Measurements from ENCODE around the gene CALM3. TPM values are rescaled to one million over a fixed set of nuclear protein-coding genes. Genes with fewer than 3 reads are reported as not detected.

CALM3 gene
- polyA plus RNA-seq, 1 of the 3 experiments (the other 2 are of a cell fraction), result 495 TPM

GRCh38 chr19:46629546-46630025 lies 28.5 kb downstream of the CALM3 start (continued):
- peak; percentile 67 for TF ChIP-seq TCF12 (IDR thresholded peaks at IDR 0.05)
- peak; percentile 82; the same call in 1 of the 2 replicates for TF ChIP-seq FOXJ3 (CRISPR knock-in tag; IDR thresholded peaks at IDR 0.05)

- no peaks in the 10 kb centered on the region for H4K20me1 ChIP-seq (ENCODE audit: insufficient read depth)
- no peak overlapping the region for H3K4me3 ChIP-seq (ENCODE audit: low read depth in 2 of 2, low read length in 1 of 2)
- H3K36me3 ChIP-seq (replicated peaks in 1 of 2; ENCODE audit: control insufficient read depth in 1 of 2, insufficient read depth in 2 of 2, low read length in 1 of 2), result no peaks in the 10 kb centered on the region
- 91% methylated on average over 12 of the region's 14 CpGs for WGBS (ENCODE audit: low lambda C conversion rate)
- TF ChIP-seq GATA2 (CRISPR knock-in tag; IDR thresholded peaks at IDR 0.05) (peak; percentile 57; the same call in 1 of the 2 replicates), USF2 (IDR thresholded peaks at IDR 0.05; ENCODE audit: borderline replicate concordance, low read depth, low read length) (no peak), POLR2AphosphoS5 (IDR thresholded peaks at IDR 0.05; ENCODE audit: low read depth, low read length) (peak; percentile 45), FOXJ3 (CRISPR knock-in tag; IDR thresholded peaks at IDR 0.05) (peak; percentile 82), CHD2 (IDR thresholded peaks at IDR 0.05; ENCODE audit: low read length, partially characterized antibody) (peak; percentile 89), TCF12 (IDR thresholded peaks at IDR 0.05) (peak; percentile 71), EP300 (IDR thresholded peaks at IDR 0.05; ENCODE audit: borderline replicate concordance in 1 of 2, low read depth in 1 of 2, low read length in 1 of 2) (peak in 1 of 2 experiments; percentile 95; a peak in 2 of 4 replicates), RCOR1 (IDR thresholded peaks at IDR 0.05; ENCODE audit: low read length) (peak; percentile 88), MXI1 (IDR thresholded peaks at IDR 0.05; ENCODE audit: low read depth, low read length) (peak; percentile 16; the same call in 1 of the 2 replicates), YY1 (IDR thresholded peaks at IDR 0.05; ENCODE audit: low read depth) (no peak)
- no peaks in the 10 kb centered on the region for H3K9me3 ChIP-seq
- no peak overlapping the region for H3K9ac ChIP-seq
- no peaks in the 10 kb centered on the region for H3K9me2 ChIP-seq
- peaks cover under 1% of the 10 kb centered on the region for H3F3A ChIP-seq (replicated peaks; ENCODE audit: insufficient read depth)
- H3K27ac ChIP-seq (ENCODE audit: low read depth in 2 of 2, low read length in 1 of 2), result peak overlapping the region; percentile 22 to 96; a peak in 3 of 4 replicates
- peak; percentile 77 for DNase-seq
- H3K4me1 ChIP-seq (ENCODE audit: control insufficient read depth in 1 of 2, insufficient read depth in 2 of 2, low read depth in 1 of 2, low read length in 1 of 2), result peaks cover 17 to 66% of the 10 kb centered on the region in 2 experiments
- CTCF ChIA-PET, result interaction anchor here (0.7 to 8.3 kb wide), 4 partner anchors 31 to 98 kb away, joined by 3 to 106 read pairs (median 4); partner anchors contain the start of gene DACT3
- peak overlapping the region; percentile 10; the same call in 1 of the 2 replicates for H3K4me2 ChIP-seq
- POLR2A ChIA-PET, result interaction anchor here (1.0 to 9.6 kb wide), 12 partner anchors 9 to 626 kb away, joined by 3 to 100 read pairs (median 6); partner anchors contain the start of genes CALM3 and DACT3
- H3K79me2 ChIP-seq (ENCODE audit: insufficient read depth), result no peaks in the 10 kb centered on the region
- H2AFZ ChIP-seq (ENCODE audit: low read depth), result peak overlapping the region; percentile 62; the same call in 1 of the 2 replicates
- H3K27me3 ChIP-seq (ENCODE audit: insufficient read depth), result no peaks in the 10 kb centered on the region
Measured at GRCh38 chr19:46630586-46631205, 29.6 kb downstream of the CALM3 start.

GRCh38 chr19:46631481-46631880 lies 30.4 kb downstream of the CALM3 start:
- Histone ChIP-seq H3K4me1 (ENCODE audit: control insufficient read depth in 1 of 2, insufficient read depth in 2 of 2, low read depth in 1 of 2, low read length in 1 of 2) (peaks cover 16 to 60% of the 10 kb centered on the region in 2 experiments), H3K27me3 (ENCODE audit: insufficient read depth) (no peaks in the 10 kb centered on the region), H3K27ac (ENCODE audit: low read depth in 2 of 2, low read length in 1 of 2) (peak overlapping the region; percentile 22 to 96; a peak in 3 of 4 replicates), H4K20me1 (ENCODE audit: insufficient read depth) (no peaks in the 10 kb centered on the region), H3K79me2 (ENCODE audit: insufficient read depth) (no peaks in the 10 kb centered on the region), H3K9me3 (no peaks in the 10 kb centered on the region), H3K36me3 (replicated peaks in 1 of 2; ENCODE audit: control insufficient read depth in 1 of 2, insufficient read depth in 2 of 2, low read length in 1 of 2) (no peaks in the 10 kb centered on the region), H3F3A (replicated peaks; ENCODE audit: insufficient read depth) (no peaks in the 10 kb centered on the region), H3K9me2 (no peaks in the 10 kb centered on the region), H3K9ac (peak overlapping the region; percentile 7; the same call in 1 of the 2 replicates), H3K4me2 (peak overlapping the region; percentile 10; the same call in 1 of the 2 replicates), H3K4me3 (ENCODE audit: low read depth in 2 of 2, low read length in 1 of 2) (no peak overlapping the region), H2AFZ (ENCODE audit: low read depth) (peak overlapping the region; percentile 62; the same call in 1 of the 2 replicates)
- DNase-seq, result no peak
- ChIA-PET CTCF (interaction anchor here (1.5 to 8.3 kb wide), 3 partner anchors 31 to 97 kb away, joined by 3 to 106 read pairs (median 4); partner anchors contain the start of gene DACT3), POLR2A (interaction anchor here (0.6 to 9.6 kb wide), 12 partner anchors 10 to 626 kb away, joined by 3 to 100 read pairs (median 6); partner anchors contain the start of genes CALM3 and DACT3)
- TF ChIP-seq MEF2A (IDR thresholded peaks at IDR 0.05; ENCODE audit: borderline replicate concordance, low read depth), result no peak
- no peak for TF ChIP-seq CHD2 (IDR thresholded peaks at IDR 0.05; ENCODE audit: low read length, partially characterized antibody)
- TF ChIP-seq EP300 (IDR thresholded peaks at IDR 0.05; ENCODE audit: borderline replicate concordance in 1 of 2, low read depth in 1 of 2, low read length in 1 of 2), result peak in 1 of 2 experiments; percentile 35; a peak in 1 of 4 replicates
- TF ChIP-seq JUND (IDR thresholded peaks at IDR 0.05), result no peak
- TF ChIP-seq SIN3A (IDR thresholded peaks at IDR 0.05; ENCODE audit: borderline replicate concordance, low read depth, low read length), result no peak
- 25% methylated on average over 6 of the region's 6 CpGs for WGBS (ENCODE audit: low lambda C conversion rate)
